ENCODE results near the gene AKTIP.
"Not testable (repeated sequence)": the region's sequence is repeated elsewhere in the genome, so short reads cannot be mapped to it uniquely, and the experiment has no call there.

The AKTIP gene

DNA sequence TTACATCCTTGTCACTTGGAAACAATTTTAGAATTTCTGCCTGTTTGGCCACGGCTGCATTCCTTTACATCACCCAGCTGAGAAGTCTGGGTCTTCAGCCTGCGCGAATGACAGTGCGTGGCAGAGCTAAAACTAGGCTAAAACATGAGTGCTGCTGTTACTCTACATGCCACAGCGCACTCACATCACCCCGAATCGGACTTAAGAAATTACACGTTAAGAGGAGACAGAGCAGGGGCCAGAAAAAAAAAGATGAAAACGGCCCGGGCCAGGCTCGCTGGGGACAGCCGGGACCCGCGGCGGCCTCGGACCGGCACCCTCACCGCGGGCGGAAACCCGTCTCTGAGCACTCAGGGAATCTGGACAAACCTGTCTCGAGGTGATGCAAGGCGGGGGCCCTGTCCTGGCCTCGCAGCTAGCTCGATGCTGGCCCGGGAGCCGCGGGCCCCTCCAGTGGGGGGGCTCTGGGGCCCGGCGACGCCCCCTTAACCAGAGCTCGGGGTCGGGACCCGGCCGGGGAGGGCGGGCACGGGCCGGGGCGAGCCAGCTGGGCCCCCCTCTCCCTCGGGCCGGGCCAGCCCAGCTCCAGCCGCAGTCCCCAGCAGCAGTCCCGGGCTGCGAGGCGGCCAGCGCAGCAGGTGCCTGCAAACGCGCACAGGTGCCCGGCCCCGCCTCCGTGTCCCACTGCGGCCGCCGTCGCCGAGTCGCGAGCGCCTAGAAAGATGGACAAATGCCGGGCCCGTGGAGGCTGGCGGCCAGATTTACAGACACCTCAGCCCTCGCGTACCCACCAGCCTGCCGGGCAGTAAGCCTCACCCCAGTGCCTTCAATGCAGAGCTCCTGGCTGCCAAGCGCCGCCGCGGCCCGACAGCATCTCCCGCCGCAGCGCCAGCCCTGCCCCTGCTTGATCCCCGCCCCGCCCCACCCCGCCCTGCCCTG lies at the start of gene AKTIP:
TSS of gene AKTIP (minus strand) at position 879 of the 939 bp plus-strand sequence. CDS start 2,950 bp downstream, outside the sequence.
- no peak for TF ChIP-seq CTCF (IDR thresholded peaks at IDR 0.05; ENCODE audit: low read depth, low read length, missing control alignments)
- H3K4me3 ChIP-seq (ENCODE audit: low read depth, low read length): peak within 1 kb of the TSS; percentile 72
- in situ Hi-C loops (cut with HindIII; ENCODE audit: low sequenced_read_pairs): no loop called here
- DNase-seq (ENCODE audit: low read depth): no peak

DNA sequence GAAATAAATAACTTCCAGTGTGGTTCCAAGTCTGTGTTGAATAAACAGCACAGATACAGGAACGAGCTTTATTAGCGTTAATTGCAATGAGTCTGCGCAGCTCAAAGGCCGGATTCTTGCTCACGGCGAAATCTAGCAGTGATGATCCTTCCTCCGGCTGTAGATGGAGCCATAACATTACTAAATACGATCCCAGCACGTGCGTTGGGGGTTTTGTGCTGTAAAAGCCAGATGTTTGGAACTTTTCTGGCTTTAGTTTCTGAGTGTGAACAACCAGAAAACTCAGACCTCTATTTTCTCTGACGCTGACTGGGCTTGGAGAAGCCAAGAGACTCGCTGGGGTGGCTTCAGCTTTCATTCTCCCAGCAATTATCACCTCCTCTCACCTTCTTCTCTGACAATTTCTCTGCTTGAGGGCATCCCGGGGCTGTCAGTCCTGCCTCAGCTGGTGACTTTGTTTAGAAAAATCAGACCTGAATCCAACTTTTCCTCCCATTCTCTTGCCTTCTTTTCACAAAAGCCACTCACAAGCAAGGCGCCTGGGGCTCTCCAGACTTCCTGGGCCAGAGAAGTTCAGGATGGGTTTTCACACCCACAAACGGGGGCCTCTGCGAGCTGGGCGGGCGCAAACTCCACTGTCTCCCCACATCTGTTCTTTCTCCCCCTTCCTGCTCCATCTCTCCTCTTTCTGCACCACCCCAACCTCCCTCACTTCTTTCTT lies 47.1 kb upstream of the AKTIP start:
- TF ChIP-seq CTCF (IDR thresholded peaks at IDR 0.05; ENCODE audit: low read depth, low read length, missing control alignments): peak; percentile 73
- DNase-seq (ENCODE audit: low read depth): peak; percentile 77
- in situ Hi-C loops (cut with HindIII; ENCODE audit: low sequenced_read_pairs): loop anchor here (5.0 kb wide), 1 partner anchor 527 kb away; no protein-coding TSS in a partner anchor
- H3K4me3 ChIP-seq (ENCODE audit: low read depth, low read length): no peak overlapping the region

GRCh38 chr16:53546988-53547391 lies 44.0 kb upstream of the AKTIP start:
- DNase-seq (ENCODE audit: low read depth): no peak
- TF ChIP-seq CTCF (IDR thresholded peaks at IDR 0.05; ENCODE audit: low read depth, low read length, missing control alignments): peak; percentile 16

GRCh38 chr16:53545433-53545832 lies 42.4 kb upstream of the AKTIP start:
- TF ChIP-seq CTCF (IDR thresholded peaks at IDR 0.05; ENCODE audit: low read depth, low read length, missing control alignments): no peak
- in situ Hi-C loops (cut with HindIII; ENCODE audit: low sequenced_read_pairs): loop anchor here (5.0 kb wide), 1 partner anchor 532 kb away; no protein-coding TSS in a partner anchor
- H3K4me3 ChIP-seq (ENCODE audit: low read depth, low read length): no peak overlapping the region
- DNase-seq (ENCODE audit: low read depth): no peak

More at GRCh38 chr16:53546988-53547391, 44.0 kb upstream of the AKTIP start:
- in situ Hi-C loops (cut with HindIII; ENCODE audit: low sequenced_read_pairs): loop anchor here (5.0 kb wide), 1 partner anchor 530 kb away; no protein-coding TSS in a partner anchor
- no peak overlapping the region for H3K4me3 ChIP-seq (ENCODE audit: low read depth, low read length)

DNA sequence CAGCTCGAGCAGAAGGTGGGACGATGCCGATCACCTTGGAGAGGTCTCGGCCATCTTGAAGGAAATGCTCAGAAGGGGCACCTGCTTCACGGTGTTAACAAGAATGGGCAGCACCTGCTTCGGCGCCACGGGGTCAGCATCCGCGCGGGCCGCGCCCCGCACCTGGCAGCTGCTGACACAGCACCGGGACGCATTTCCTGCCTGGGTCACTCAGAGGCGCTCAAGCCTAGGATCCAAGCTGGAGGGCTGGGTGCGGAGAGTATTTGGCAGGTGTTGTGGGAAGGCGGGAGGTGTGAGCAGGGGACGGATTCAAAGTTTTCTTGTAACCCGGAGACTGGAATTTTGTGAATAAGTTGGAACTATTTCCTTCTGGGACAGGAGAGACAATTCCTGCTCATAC lies 39.3 kb upstream of the AKTIP start:
- in situ Hi-C loops (cut with HindIII; ENCODE audit: low sequenced_read_pairs): no loop called here
- no peak for DNase-seq (ENCODE audit: low read depth)
- H3K4me3 ChIP-seq (ENCODE audit: low read depth, low read length): no peak overlapping the region
- no peak for TF ChIP-seq CTCF (IDR thresholded peaks at IDR 0.05; ENCODE audit: low read depth, low read length, missing control alignments)

DNA sequence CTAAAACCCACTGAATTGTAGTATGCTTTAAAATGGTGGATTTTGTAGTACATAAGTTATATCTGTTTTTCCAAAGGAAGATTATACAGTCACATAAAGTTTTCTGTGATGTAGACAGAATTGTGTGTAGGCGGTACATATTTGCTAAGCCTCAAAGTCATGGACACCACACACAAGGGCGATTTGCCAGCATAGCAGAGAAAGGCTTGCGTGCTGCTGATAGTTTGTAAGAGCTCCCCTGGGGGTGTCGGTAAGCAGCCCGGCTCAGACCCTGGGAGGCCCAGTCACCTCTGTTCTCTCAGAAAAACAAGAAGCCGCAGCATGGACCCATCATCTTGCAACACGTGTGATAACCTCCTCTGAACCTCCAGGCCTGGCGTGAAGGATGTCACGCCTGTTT lies 38.3 kb upstream of the AKTIP start:
- H3K4me3 ChIP-seq (ENCODE audit: low read depth, low read length): no peak overlapping the region
- no peak for DNase-seq (ENCODE audit: low read depth)
- in situ Hi-C loops (cut with HindIII; ENCODE audit: low sequenced_read_pairs): no loop called here
- no peak for TF ChIP-seq CTCF (IDR thresholded peaks at IDR 0.05; ENCODE audit: low read depth, low read length, missing control alignments)

- in situ Hi-C loops (cut with HindIII; ENCODE audit: low sequenced_read_pairs); DNase-seq (ENCODE audit: low read depth); H3K4me3 ChIP-seq (ENCODE audit: low read depth, low read length): not testable (repeated sequence)
These were observed 37.0 kb upstream of the AKTIP start for GRCh38 chr16:53539759-53540718.

DNA sequence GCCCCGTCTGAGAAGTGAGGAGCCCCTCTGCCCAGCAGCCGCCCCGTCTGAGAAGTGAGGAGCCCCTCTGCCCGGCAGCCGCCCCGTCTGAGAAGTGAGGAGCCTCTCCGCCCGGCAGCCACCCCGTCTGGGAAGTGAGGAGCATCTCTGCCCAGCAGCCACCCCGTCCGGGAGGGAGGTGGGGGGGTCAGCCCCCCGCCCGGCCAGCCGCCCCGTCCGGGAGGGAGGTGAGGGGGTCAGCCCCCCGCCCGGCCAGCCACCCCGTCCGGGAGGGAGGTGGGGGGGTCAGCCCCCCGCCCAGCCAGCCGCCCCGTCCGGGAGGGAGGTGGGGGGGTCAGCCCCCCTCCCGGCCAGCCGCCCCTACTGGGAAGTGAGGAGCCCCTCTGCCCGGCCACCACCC lies 36.3 kb upstream of the AKTIP start:
- H3K4me3 ChIP-seq (ENCODE audit: low read depth, low read length); DNase-seq (ENCODE audit: low read depth); in situ Hi-C loops (cut with HindIII; ENCODE audit: low sequenced_read_pairs): not testable (repeated sequence)

Measured in astrocyte of the cerebellum (primary cell).